Measurements from ENCODE around the gene TAF11L14.

Gene TAF11L14

DNA sequence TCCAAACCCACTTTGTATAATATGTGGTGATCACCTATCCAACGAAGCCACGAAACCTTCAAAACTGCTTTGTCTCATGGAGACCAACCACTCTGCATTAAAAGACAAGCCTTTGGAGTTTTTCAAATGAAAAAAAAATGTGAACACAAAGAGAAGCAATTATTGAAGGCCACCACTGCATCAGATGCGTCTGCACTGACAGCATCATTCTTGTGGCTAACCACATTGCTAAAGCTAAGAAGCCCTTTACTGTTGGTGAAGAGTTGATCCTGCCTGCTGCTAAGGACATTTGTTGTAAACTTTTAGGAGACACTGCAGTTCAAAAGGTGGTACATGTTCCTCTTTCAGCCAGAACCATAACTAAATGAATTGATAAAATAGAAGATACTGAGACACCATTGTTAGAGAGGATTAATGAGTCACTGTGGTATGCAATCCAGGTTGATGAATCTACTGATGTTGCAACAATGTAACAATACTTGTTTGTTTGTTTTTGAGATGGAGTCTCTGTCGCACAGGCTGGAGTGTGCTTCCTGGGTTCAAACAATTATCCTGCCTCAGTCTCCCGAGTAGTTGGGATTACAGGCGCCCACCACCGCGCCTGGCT, 45.4 kb downstream of the TAF11L14 start:
- DNase-seq (ENCODE audit: low read depth in 2 of 2): no peak

DNA sequence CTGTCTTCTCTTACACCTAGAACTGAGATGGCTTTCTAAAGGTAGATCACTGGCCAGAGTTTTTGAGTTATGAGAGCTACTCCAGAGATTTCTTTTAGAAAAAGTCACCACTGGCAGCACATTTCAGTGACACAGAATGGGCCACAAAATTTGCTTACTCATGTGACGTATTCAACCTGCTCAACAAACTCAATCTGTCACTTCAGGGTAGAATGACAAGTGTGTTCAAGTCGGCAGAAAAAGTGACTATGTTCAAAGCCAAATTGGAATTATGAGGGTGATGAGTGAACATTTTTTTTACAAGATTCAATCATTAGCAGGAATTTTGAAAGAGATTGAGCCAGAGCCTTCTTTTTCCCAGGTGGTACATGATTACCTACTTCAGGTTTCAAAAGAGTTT, 46.5 kb downstream of the TAF11L14 start:
- no peak for DNase-seq (ENCODE audit: low read depth in 2 of 2)
